Hepatocyte (in vitro differentiated cells): ENCODE data around the gene SFXN5. TPM values are rescaled to one million over a fixed set of nuclear protein-coding genes. Genes with fewer than 3 reads are reported as not detected.
A peak's percentile ranks its signal among the peaks of the same experiment; 100 is the strongest.

Experiments used
- DNase-seq: peaks from one replicate; pipeline ENCODE4 v3.0.0-alpha.2; 2016; ENCODE audit warnings: low spot score
- H2AFZ ChIP-seq: fragments of 200-600 bp; sonication (generic); 2 replicates; pipeline ENCODE4 v1.6.0; 2016; ENCODE audit warnings: antibody characterized with exemption, mild to moderate bottlenecking
- H3K27ac ChIP-seq: fragments of 200-600 bp; sonication (generic); 2 replicates; pipeline ENCODE4 v1.5.1; 2016; ENCODE audit warnings: mild to moderate bottlenecking
- H3K27me3 ChIP-seq: fragments of 200-600 bp; sonication (generic); 2 replicates; pipeline ENCODE4 v1.6.1; 2016
- H3K36me3 ChIP-seq: fragments of 200-600 bp; sonication (generic); replicated peaks from 2 replicates; pipeline ENCODE4 v1.5.1; 2016; ENCODE audit warnings: low read depth; ENCODE audit not compliant: insufficient read depth
- H3K4me1 ChIP-seq: fragments of 200-600 bp; sonication (generic); 2 replicates; pipeline ENCODE4 v1.5.1; 2016; ENCODE audit warnings: mild to moderate bottlenecking, moderate library complexity; ENCODE audit not compliant: insufficient read depth
- H3K4me2 ChIP-seq: fragments of 200-600 bp; sonication (generic); 2 replicates; pipeline ENCODE4 v1.6.0; 2016
- H3K4me3 ChIP-seq: fragments of 200-600 bp; sonication (generic); 2 replicates; pipeline ENCODE4 v1.5.1; 2016; ENCODE audit warnings: mild to moderate bottlenecking
- H3K79me2 ChIP-seq: fragments of 200-600 bp; sonication (generic); 2 replicates; pipeline ENCODE4 v1.6.0; 2017; ENCODE audit warnings: mild to moderate bottlenecking
- H3K9me2 ChIP-seq: fragments of 200-600 bp; sonication (generic); replicated peaks from 2 replicates; pipeline ENCODE4 v1.6.0; 2017; ENCODE audit warnings: mild to moderate bottlenecking; ENCODE audit not compliant: insufficient read depth
- H3K9me3 ChIP-seq: fragments of 200-600 bp; sonication (generic); 2 replicates; pipeline ENCODE4 v1.5.1; 2016; ENCODE audit warnings: low read depth, mild to moderate bottlenecking
- H4K20me1 ChIP-seq: fragments of 200-600 bp; sonication (generic); 2 replicates; pipeline ENCODE4 v1.6.0; 2016; ENCODE audit warnings: mild to moderate bottlenecking; ENCODE audit not compliant: insufficient read depth, poor library complexity, severe bottlenecking
- CTCF ChIP-seq: fragments of 200-600 bp; sonication (generic); IDR thresholded peaks from 2 replicates; pipeline ENCODE4 v1.5.1; 2016; ENCODE audit warnings: antibody characterized with exemption, mild to moderate bottlenecking; ENCODE audit not compliant: poor library complexity
- EZH2 ChIP-seq: fragments of 200-600 bp; sonication (generic); IDR thresholded peaks from 2 replicates; pipeline ENCODE4 v1.6.1; 2016; ENCODE audit warnings: antibody characterized with exemption, mild to moderate bottlenecking, borderline replicate concordance
- EZH2phosphoT487 ChIP-seq: fragments of 200-600 bp; sonication (generic); IDR thresholded peaks from one replicate; pipeline ENCODE4 v1.6.1; 2018; ENCODE audit warnings: antibody characterized with exemption, mild to moderate bottlenecking, low read depth, moderate library complexity; ENCODE audit not compliant: unreplicated experiment, severe bottlenecking
- WGBS: methylation state at CpG from one replicate; pipeline ENCODE4 v1.1.6; 2016; ENCODE audit warnings: low lambda C conversion rate; ENCODE audit errors: missing lambda C conversion rate; 5-methylcytosine and 5-hydroxymethylcytosine counted together
- polyA plus RNA-seq: library from polyadenylated mRNA; unstranded; fragments of >200 nt; fragmentation: Nextera tagmentation; extraction: Ambion mirVana; gene quantifications from 2 replicates; pipeline ENCODE4 v1.2.1, GENCODE V29; 2016
- total RNA-seq: library from RNA; depleted of rRNA; stranded (reverse); fragments of >200 nt; gene quantifications from 2 replicates; pipeline ENCODE4 v1.2.3, GENCODE V29; 2014

Gene SFXN5
- total and polyA plus RNA-seq, 2 experiments from 2014 or later, result 25.8 to 34.6 TPM

GRCh38 chr2:73088211-73088610 is 16.7 kb upstream of the SFXN5 start:
- Histone ChIP-seq H3K9me2 (no peaks in the 10 kb centered on the region), H4K20me1 (peaks cover 22% of the 10 kb centered on the region), H3K4me2 (peak overlapping the region; percentile 48), H3K27me3 (no peaks in the 10 kb centered on the region), H3K36me3 (no peaks in the 10 kb centered on the region), H3K27ac (peak overlapping the region; percentile 89), H3K4me1 (peaks cover 56% of the 10 kb centered on the region), H3K9me3 (no peaks in the 10 kb centered on the region), H3K79me2 (peaks cover 77% of the 10 kb centered on the region), H2AFZ (no peak overlapping the region), H3K4me3 (no peak overlapping the region)
- TF ChIP-seq EZH2 (no peak), EZH2phosphoT487 (no peak), CTCF (no peak)
- WGBS, result 92% methylated on average over 12 of the region's 12 CpGs
- no peak for DNase-seq

- Histone ChIP-seq H3K79me2 (peaks cover 77% of the 10 kb centered on the region), H3K9me3 (no peaks in the 10 kb centered on the region), H4K20me1 (peaks cover 28% of the 10 kb centered on the region), H3K27me3 (no peaks in the 10 kb centered on the region), H3K4me2 (peak overlapping the region; percentile 20), H2AFZ (no peak overlapping the region), H3K27ac (no peak overlapping the region), H3K9me2 (no peaks in the 10 kb centered on the region), H3K4me1 (peaks cover 47% of the 10 kb centered on the region), H3K4me3 (no peak overlapping the region), H3K36me3 (no peaks in the 10 kb centered on the region)
- no peak for TF ChIP-seq CTCF
- no peak for TF ChIP-seq EZH2phosphoT487
- TF ChIP-seq EZH2, result no peak
- 82% methylated on average over 4 of the region's 4 CpGs for WGBS
- no peak for DNase-seq
Measured at GRCh38 chr2:73087311-73087710, 15.8 kb upstream of the SFXN5 start.

- no peak overlapping the region for H3K4me3 ChIP-seq
- DNase-seq, result peak; percentile 91
- peaks cover 33% of the 10 kb centered on the region for H4K20me1 ChIP-seq
- 20% methylated on average over 6 of the region's 6 CpGs for WGBS
- H2AFZ ChIP-seq, result no peak overlapping the region
- H3K9me2 ChIP-seq, result no peaks in the 10 kb centered on the region
- H3K79me2 ChIP-seq, result peaks cover 72% of the 10 kb centered on the region
- peaks cover 30% of the 10 kb centered on the region for H3K4me1 ChIP-seq
- no peaks in the 10 kb centered on the region for H3K36me3 ChIP-seq
- no peak for TF ChIP-seq EZH2
- peak; percentile 94 for TF ChIP-seq CTCF
- peak overlapping the region; percentile 50 for H3K4me2 ChIP-seq
- H3K27me3 ChIP-seq, result no peaks in the 10 kb centered on the region
- no peaks in the 10 kb centered on the region for H3K9me3 ChIP-seq
- H3K27ac ChIP-seq, result no peak overlapping the region
Measured at GRCh38 chr2:73085691-73086090, 14.2 kb upstream of the SFXN5 start.

GRCh38 chr2:73084971-73085370 is 13.5 kb upstream of the SFXN5 start:
- no peaks in the 10 kb centered on the region for H3K36me3 ChIP-seq

More at GRCh38 chr2:73084971-73085370, 13.5 kb upstream of the SFXN5 start:
- Histone ChIP-seq H2AFZ (no peak overlapping the region), H3K9me2 (no peaks in the 10 kb centered on the region), H3K4me1 (peaks cover 23% of the 10 kb centered on the region), H3K9me3 (no peaks in the 10 kb centered on the region), H3K4me3 (no peak overlapping the region), H3K27ac (no peak overlapping the region), H3K79me2 (peaks cover 65% of the 10 kb centered on the region), H3K4me2 (peak overlapping the region; percentile 50), H3K27me3 (no peaks in the 10 kb centered on the region), H4K20me1 (peaks cover 33% of the 10 kb centered on the region)
- WGBS, result 88% methylated on average over 3 of the region's 3 CpGs
- TF ChIP-seq CTCF (no peak), EZH2phosphoT487 (no peak), EZH2 (no peak)
- no peak for DNase-seq
